ENCODE measurements around the gene CNGB1. TPM values are rescaled to one million over a fixed set of nuclear protein-coding genes. Genes with fewer than 3 reads are reported as not detected.
"Not testable (repeated sequence)": the region's sequence is repeated elsewhere in the genome, so short reads cannot be mapped to it uniquely, and the experiment has no call there.

Gene CNGB1
- total RNA-seq, 2 experiments from 2014 or later: not detected

DNA sequence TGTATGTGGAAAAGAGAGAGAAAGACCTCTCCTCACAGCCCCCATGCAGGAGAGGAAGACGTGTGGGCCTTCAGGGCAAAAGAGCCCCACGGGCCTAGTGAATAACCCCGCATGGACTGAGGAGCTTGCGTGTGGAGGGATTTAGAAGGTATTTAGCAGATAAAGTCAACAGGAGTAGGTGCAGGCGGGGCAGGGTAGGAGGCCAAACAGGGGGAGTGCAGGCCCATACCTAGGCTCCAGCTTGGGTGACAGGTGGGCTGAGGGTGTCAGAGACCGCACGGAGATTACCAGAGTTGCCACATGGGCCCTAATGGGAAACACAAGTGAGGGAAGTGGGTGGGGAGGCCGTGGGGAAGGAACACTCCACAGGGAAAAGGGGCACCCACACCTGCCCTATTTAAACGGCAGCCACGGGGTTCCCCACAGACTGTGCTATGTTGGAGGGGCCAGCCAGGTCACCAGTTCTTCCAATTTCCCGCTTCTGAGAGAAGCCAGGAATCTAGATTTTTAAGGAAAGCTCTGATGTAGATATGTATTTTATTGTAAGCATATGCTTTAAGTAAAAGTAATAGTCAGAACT, 8.2 kb upstream of the CNGB1 start:
- H3K4me1 Mint-ChIP-seq (ENCODE audit: low read depth): peaks cover 1% of the 10 kb centered on the region
- no peak overlapping the region for H3K4me3 Mint-ChIP-seq
- ATAC-seq: no peak
- H3K9me3 Mint-ChIP-seq: no peaks in the 10 kb centered on the region
- TF ChIP-seq CTCF (IDR thresholded peaks at IDR 0.05): no peak
- intact Hi-C loops (cut with micrococcal nuclease): no loop called here
- no peak overlapping the region for H3K27ac Mint-ChIP-seq
- H3K27me3 Mint-ChIP-seq: no peaks in the 10 kb centered on the region
- ChIA-PET CTCF (interaction anchor here (1.2 kb wide), 2 partner anchors 119 to 222 kb away, joined by 3 to 5 read pairs; no protein-coding TSS in a partner anchor), POLR2A (interaction anchor here (1.0 kb wide), 1 partner anchor 15 kb away, joined by 3 read pairs; no protein-coding TSS in a partner anchor)
- no peaks in the 10 kb centered on the region for H3K36me3 Mint-ChIP-seq (ENCODE audit: low read depth)
- DNase-seq: no peak

DNA sequence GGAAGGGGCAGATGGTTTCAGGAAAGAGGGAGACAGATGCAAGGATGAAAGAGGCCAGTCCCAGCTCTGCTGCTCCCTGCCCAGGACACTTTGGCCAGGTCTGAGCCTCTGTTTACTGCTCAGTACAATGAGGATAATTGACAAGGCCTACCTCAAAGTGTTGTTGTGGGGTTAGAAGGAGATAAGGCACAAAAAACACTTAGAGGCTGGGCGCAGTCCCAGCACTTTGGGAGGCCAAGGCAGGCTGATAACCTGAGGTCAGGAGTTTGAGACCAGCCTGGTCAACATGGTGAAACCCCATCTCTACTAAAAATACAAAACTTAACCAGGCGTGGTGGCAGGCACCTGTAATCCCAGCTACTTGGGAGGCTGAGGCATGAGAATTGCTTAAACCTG, 7.1 kb upstream of the CNGB1 start:
- DNase-seq; H3K4me3 Mint-ChIP-seq; ATAC-seq; H3K27ac Mint-ChIP-seq; H3K4me1 Mint-ChIP-seq (ENCODE audit: low read depth); H3K27me3 Mint-ChIP-seq; intact Hi-C loops (cut with micrococcal nuclease); POLR2A ChIA-PET; H3K9me3 Mint-ChIP-seq; CTCF ChIA-PET; H3K36me3 Mint-ChIP-seq (ENCODE audit: low read depth): not testable (repeated sequence)

GRCh38 chr16:57977418-57978069, 6.6 kb upstream of the CNGB1 start:
- Mint-ChIP-seq H3K36me3 (ENCODE audit: low read depth) (no peaks in the 10 kb centered on the region), H3K27me3 (no peaks in the 10 kb centered on the region), H3K9me3 (no peaks in the 10 kb centered on the region), H3K27ac (no peak overlapping the region), H3K4me3 (no peak overlapping the region), H3K4me1 (ENCODE audit: low read depth) (no peaks in the 10 kb centered on the region)
- no peak for TF ChIP-seq CTCF (IDR thresholded peaks at IDR 0.05)
- ChIA-PET CTCF (interaction anchor here (1.1 kb wide), 1 partner anchor 38 kb away, joined by 3 read pairs; no protein-coding TSS in a partner anchor), POLR2A (no interaction called here)
- DNase-seq: no peak
- intact Hi-C loops (cut with micrococcal nuclease): no loop called here
- no peak for ATAC-seq

DNA sequence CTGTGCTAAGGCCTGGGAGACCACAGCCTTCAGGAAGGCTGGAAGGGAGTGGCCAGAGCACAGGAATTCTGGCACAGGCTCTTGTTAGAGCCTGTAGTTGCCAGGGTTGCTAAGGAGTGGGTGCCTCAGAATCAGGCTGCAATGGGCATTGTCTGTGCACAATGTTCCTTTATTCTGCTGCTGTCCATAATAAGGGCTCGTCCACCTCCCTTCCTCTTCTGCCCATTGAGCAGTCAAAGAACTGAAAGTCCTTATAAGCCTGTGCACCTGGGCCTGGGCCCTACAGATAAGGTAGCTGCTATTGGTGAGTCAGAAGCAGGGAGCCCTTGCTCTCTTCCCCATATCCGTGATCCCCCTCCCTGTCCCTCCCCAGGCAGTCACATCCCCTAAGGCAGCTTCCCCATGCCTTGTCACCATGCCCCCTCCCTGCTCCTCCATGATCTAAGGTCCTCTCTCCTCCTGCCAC, 5.4 kb upstream of the CNGB1 start:
- DNase-seq (no peak), ATAC-seq (no peak)
- CTCF ChIA-PET: interaction anchor here (1.1 kb wide), 1 partner anchor 37 kb away, joined by 3 read pairs; no protein-coding TSS in a partner anchor
- intact Hi-C loops (cut with micrococcal nuclease): no loop called here
- H3K27ac Mint-ChIP-seq: no peak overlapping the region
- TF ChIP-seq CTCF (IDR thresholded peaks at IDR 0.05): no peak
- no peak overlapping the region for H3K4me3 Mint-ChIP-seq
- no peaks in the 10 kb centered on the region for H3K36me3 Mint-ChIP-seq (ENCODE audit: low read depth)
- H3K4me1 Mint-ChIP-seq (ENCODE audit: low read depth): no peaks in the 10 kb centered on the region
- POLR2A ChIA-PET: no interaction called here
- no peaks in the 10 kb centered on the region for H3K9me3 Mint-ChIP-seq
- no peaks in the 10 kb centered on the region for H3K27me3 Mint-ChIP-seq

- DNase-seq (no peak), ATAC-seq (no peak)
- POLR2A ChIA-PET: no interaction called here
- Mint-ChIP-seq H3K36me3 (ENCODE audit: low read depth) (no peaks in the 10 kb centered on the region), H3K27me3 (no peaks in the 10 kb centered on the region), H3K27ac (no peak overlapping the region), H3K9me3 (no peaks in the 10 kb centered on the region), H3K4me3 (no peak overlapping the region), H3K4me1 (ENCODE audit: low read depth) (no peaks in the 10 kb centered on the region)
- CTCF ChIA-PET: interaction anchor here (1.5 kb wide), 1 partner anchor 28 kb away, joined by 3 read pairs; the partner anchor contains the start of gene ZNF319
- TF ChIP-seq CTCF (IDR thresholded peaks at IDR 0.05): no peak
- intact Hi-C loops (cut with micrococcal nuclease): no loop called here
Measured at GRCh38 chr16:57972306-57972705, 1.4 kb upstream of the CNGB1 start.
